Neural cell (in vitro differentiated cells): ENCODE measurements around the gene SMIM38. TPM values are rescaled to one million over a fixed set of nuclear protein-coding genes. Genes with fewer than 3 reads are reported as not detected.

ENCODE experiments used
- H2AFZ ChIP-seq: fragments of 200-600, 300-800 bp; sonication (generic), shearing (Covaris generic); 2 replicates; pipeline ENCODE4 v1.6.0; 2014; ENCODE audit warnings: low read depth, mild to moderate bottlenecking, antibody characterized with exemption, low read length, moderate library complexity
- H3F3A ChIP-seq: fragments of 200-600 bp; shearing (Covaris generic); 2 replicates; pipeline ENCODE4 v1.6.1; 2016; ENCODE audit warnings: mild to moderate bottlenecking, moderate library complexity, mixed read lengths, antibody characterized with exemption, low read length; ENCODE audit not compliant: insufficient read depth, poor library complexity, severe bottlenecking
- H3K27ac ChIP-seq: fragments of 200-600, 300-800 bp; sonication (generic), shearing (Covaris generic); 2 replicates; pipeline ENCODE4 v1.5.1; 2014; ENCODE audit warnings: mild to moderate bottlenecking, low read length, moderate library complexity
- H3K27me3 ChIP-seq: fragments of 300-800, 200-600 bp; sonication (generic), shearing (Covaris generic); 2 replicates; pipeline ENCODE4 v1.6.0; 2014; ENCODE audit warnings: mild to moderate bottlenecking, low read depth, low read length, moderate library complexity; ENCODE audit not compliant: insufficient read depth
- H3K36me3 ChIP-seq: fragments of 300-800, 200-600 bp; sonication (generic), shearing (Covaris generic); 2 replicates; pipeline ENCODE4 v1.5.1; 2014; ENCODE audit warnings: mild to moderate bottlenecking, antibody characterized with exemption, low read length, moderate library complexity; ENCODE audit not compliant: insufficient read depth
- H3K4me2 ChIP-seq: fragments of 300-800, 200-600 bp; sonication (generic), shearing (Covaris generic); 2 replicates; pipeline ENCODE4 v1.6.0; 2014; ENCODE audit warnings: mild to moderate bottlenecking, low read length
- H3K4me3 ChIP-seq: fragments of 300-800, 200-600 bp; sonication (generic), shearing (Covaris generic); 2 replicates; pipeline ENCODE4 v1.5.1; 2014; ENCODE audit warnings: mild to moderate bottlenecking, low read length, moderate library complexity
- H3K79me2 ChIP-seq: fragments of 200-600 bp; shearing (Covaris generic); replicated peaks from 2 replicates; pipeline ENCODE4 v1.6.0; 2014; ENCODE audit warnings: mild to moderate bottlenecking, low read length, moderate library complexity; ENCODE audit not compliant: insufficient read depth
- H3K9ac ChIP-seq: fragments of 300-800, 200-600 bp; sonication (generic), shearing (Covaris generic); 2 replicates; pipeline ENCODE4 v1.6.1; 2016; ENCODE audit warnings: mild to moderate bottlenecking, low read length, mixed read lengths
- H3K9me2 ChIP-seq: fragments of 200-600 bp; shearing (Covaris generic); 2 replicates; pipeline ENCODE4 v1.6.1; 2016; ENCODE audit warnings: mild to moderate bottlenecking, low read length, mixed read lengths; ENCODE audit not compliant: insufficient read depth
- H3K9me3 ChIP-seq: fragments of 200-600, 300-800 bp; sonication (generic), shearing (Covaris generic); 2 replicates; pipeline ENCODE4 v1.6.1; 2016; ENCODE audit warnings: mild to moderate bottlenecking, mixed run types, low read length, moderate library complexity, mixed read lengths
- H4K20me1 ChIP-seq: fragments of 200-600 bp; shearing (Covaris generic); 2 replicates; pipeline ENCODE4 v1.6.1; 2016; ENCODE audit warnings: mild to moderate bottlenecking, mixed run types; ENCODE audit not compliant: insufficient read depth
- EP300 ChIP-seq: fragments of 450-650 bp; conservative IDR thresholded peaks from 2 replicates; pipeline ENCODE4 v1.6.1; 2014; ENCODE audit warnings: antibody characterized with exemption, mild to moderate bottlenecking, moderate library complexity; ENCODE audit not compliant: poor library complexity, severe bottlenecking
- EZH2 ChIP-seq: fragments of 200-600, 300-800 bp; shearing (Covaris generic), sonication (generic); IDR thresholded peaks from 2 replicates; pipeline ENCODE4 v1.6.1; 2014; ENCODE audit warnings: antibody characterized with exemption, low read length, borderline replicate concordance, mild to moderate bottlenecking; ENCODE audit not compliant: insufficient read depth, poor library complexity, severe bottlenecking
- MXI1 ChIP-seq: fragments of 450-650 bp; conservative IDR thresholded peaks from 2 replicates; pipeline ENCODE4 v1.6.1; 2014; ENCODE audit warnings: antibody characterized with exemption, mild to moderate bottlenecking; ENCODE audit not compliant: poor library complexity, severe bottlenecking
- POLR2AphosphoS5 ChIP-seq: IDR thresholded peaks from 2 replicates; pipeline ENCODE4 v1.6.1; 2012
- RAD21 ChIP-seq: fragments of 450-650 bp; conservative IDR thresholded peaks from 2 replicates; pipeline ENCODE4 v1.6.1; 2014; ENCODE audit warnings: antibody characterized with exemption, mild to moderate bottlenecking, moderate library complexity
- SMC3 ChIP-seq: fragments of 450-650 bp; conservative IDR thresholded peaks from 2 replicates; pipeline ENCODE4 v1.6.1; 2014; ENCODE audit warnings: antibody characterized with exemption, mild to moderate bottlenecking, moderate library complexity; ENCODE audit not compliant: poor library complexity
- TAF1 ChIP-seq: IDR thresholded peaks from 2 replicates; pipeline ENCODE4 v1.6.1; 2012; ENCODE audit warnings: low read depth
- polyA plus RNA-seq: library from polyadenylated mRNA; depleted of rRNA; stranded (reverse); fragments of >200 nt; gene quantifications from 2 replicates; pipeline ENCODE4 v1.2.3, GENCODE V29; 2014
- TF ChIP-seq, protein P1 (sequence below): IDR thresholded peaks from 2 replicates; pipeline ENCODE4 v1.6.1; 2012; ENCODE audit warnings: borderline replicate concordance
- TF ChIP-seq, protein P2 (sequence below): fragments of 450-650 bp; IDR thresholded peaks from 2 replicates; pipeline ENCODE4 v1.5.1; 2014; ENCODE audit warnings: antibody characterized with exemption, mild to moderate bottlenecking, moderate library complexity; ENCODE audit not compliant: poor library complexity, severe bottlenecking

Gene SMIM38
- polyA plus RNA-seq, 1 donor from 2014 or later: 1.9 TPM

DNA sequence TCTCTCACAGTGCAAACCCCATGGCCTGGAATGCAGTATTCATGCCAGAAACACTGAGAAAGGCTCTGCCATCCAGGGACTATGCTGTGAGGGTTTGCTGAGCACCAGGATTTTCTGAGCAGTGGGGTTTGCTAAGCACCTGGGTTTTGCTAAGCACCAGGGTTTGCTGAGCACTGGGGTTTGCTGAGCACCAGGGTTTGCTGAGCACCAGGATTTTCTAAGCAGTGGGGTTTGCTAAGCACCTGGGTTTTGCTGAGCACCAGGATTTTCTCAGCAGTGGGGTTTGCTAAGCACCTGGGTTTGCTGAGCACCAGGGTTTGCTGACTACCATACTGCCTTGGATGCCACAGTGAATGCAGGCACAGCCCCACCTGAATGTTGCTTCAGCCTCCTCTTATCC is 48.3 kb upstream of the SMIM38 start:
- no peak for TF ChIP-seq RAD21
- TF ChIP-seq, protein P1, sequence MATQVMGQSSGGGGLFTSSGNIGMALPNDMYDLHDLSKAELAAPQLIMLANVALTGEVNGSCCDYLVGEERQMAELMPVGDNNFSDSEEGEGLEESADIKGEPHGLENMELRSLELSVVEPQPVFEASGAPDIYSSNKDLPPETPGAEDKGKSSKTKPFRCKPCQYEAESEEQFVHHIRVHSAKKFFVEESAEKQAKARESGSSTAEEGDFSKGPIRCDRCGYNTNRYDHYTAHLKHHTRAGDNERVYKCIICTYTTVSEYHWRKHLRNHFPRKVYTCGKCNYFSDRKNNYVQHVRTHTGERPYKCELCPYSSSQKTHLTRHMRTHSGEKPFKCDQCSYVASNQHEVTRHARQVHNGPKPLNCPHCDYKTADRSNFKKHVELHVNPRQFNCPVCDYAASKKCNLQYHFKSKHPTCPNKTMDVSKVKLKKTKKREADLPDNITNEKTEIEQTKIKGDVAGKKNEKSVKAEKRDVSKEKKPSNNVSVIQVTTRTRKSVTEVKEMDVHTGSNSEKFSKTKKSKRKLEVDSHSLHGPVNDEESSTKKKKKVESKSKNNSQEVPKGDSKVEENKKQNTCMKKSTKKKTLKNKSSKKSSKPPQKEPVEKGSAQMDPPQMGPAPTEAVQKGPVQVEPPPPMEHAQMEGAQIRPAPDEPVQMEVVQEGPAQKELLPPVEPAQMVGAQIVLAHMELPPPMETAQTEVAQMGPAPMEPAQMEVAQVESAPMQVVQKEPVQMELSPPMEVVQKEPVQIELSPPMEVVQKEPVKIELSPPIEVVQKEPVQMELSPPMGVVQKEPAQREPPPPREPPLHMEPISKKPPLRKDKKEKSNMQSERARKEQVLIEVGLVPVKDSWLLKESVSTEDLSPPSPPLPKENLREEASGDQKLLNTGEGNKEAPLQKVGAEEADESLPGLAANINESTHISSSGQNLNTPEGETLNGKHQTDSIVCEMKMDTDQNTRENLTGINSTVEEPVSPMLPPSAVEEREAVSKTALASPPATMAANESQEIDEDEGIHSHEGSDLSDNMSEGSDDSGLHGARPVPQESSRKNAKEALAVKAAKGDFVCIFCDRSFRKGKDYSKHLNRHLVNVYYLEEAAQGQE: no peak
- no peak for TF ChIP-seq POLR2AphosphoS5
- TF ChIP-seq MXI1: no peak
- TF ChIP-seq, protein P2, sequence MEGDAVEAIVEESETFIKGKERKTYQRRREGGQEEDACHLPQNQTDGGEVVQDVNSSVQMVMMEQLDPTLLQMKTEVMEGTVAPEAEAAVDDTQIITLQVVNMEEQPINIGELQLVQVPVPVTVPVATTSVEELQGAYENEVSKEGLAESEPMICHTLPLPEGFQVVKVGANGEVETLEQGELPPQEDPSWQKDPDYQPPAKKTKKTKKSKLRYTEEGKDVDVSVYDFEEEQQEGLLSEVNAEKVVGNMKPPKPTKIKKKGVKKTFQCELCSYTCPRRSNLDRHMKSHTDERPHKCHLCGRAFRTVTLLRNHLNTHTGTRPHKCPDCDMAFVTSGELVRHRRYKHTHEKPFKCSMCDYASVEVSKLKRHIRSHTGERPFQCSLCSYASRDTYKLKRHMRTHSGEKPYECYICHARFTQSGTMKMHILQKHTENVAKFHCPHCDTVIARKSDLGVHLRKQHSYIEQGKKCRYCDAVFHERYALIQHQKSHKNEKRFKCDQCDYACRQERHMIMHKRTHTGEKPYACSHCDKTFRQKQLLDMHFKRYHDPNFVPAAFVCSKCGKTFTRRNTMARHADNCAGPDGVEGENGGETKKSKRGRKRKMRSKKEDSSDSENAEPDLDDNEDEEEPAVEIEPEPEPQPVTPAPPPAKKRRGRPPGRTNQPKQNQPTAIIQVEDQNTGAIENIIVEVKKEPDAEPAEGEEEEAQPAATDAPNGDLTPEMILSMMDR: no peak
- TF ChIP-seq SMC3: no peak
- no peak for TF ChIP-seq EP300
- TF ChIP-seq TAF1: no peak
- no peak for TF ChIP-seq EZH2
- H3F3A ChIP-seq: no peaks in the 10 kb centered on the region
- H3K4me3 ChIP-seq: no peak overlapping the region
- H3K9ac ChIP-seq: no peak overlapping the region
- no peaks in the 10 kb centered on the region for H3K27me3 ChIP-seq
- H3K9me3 ChIP-seq: no peaks in the 10 kb centered on the region
- H3K4me2 ChIP-seq: no peak overlapping the region
- no peaks in the 10 kb centered on the region for H3K36me3 ChIP-seq
- no peak overlapping the region for H3K27ac ChIP-seq
- no peaks in the 10 kb centered on the region for H3K9me2 ChIP-seq
- no peaks in the 10 kb centered on the region for H3K79me2 ChIP-seq
- H4K20me1 ChIP-seq: no peaks in the 10 kb centered on the region
- no peak overlapping the region for H2AFZ ChIP-seq

DNA sequence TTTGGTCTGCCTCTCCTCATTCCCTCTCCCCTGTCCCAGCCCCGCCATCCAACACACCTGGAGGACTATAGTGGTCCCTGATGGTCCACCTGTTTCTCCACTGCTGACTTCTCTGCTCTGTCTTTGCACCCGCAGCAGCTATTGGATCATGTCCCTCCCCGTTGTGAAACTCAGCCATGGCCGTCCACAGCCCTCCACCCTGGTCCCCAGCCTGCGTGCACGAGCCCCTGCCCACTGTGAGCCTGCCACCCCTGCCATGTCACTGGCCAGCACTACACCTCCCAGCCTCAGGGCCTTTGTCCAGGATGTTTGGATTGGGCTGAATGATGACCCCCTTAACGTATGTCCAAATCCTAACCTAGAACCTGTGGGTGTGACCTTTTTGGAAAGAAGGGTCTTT is 47.7 kb upstream of the SMIM38 start:
- Histone ChIP-seq H3K27me3 (no peaks in the 10 kb centered on the region), H3K4me2 (no peak overlapping the region), H3K9ac (no peak overlapping the region), H3K9me3 (no peaks in the 10 kb centered on the region), H3K9me2 (no peaks in the 10 kb centered on the region), H3K79me2 (no peaks in the 10 kb centered on the region), H3K4me3 (no peak overlapping the region), H3K27ac (no peak overlapping the region), H4K20me1 (no peaks in the 10 kb centered on the region), H3F3A (no peaks in the 10 kb centered on the region), H2AFZ (no peak overlapping the region), H3K36me3 (no peaks in the 10 kb centered on the region)
- TF ChIP-seq, protein P2: no peak
